NCI-H1436 (cell line): ENCODE results near the gene FAM169A.
"Not testable (repeated sequence)": the region's sequence is repeated elsewhere in the genome, so short reads cannot be mapped to it uniquely, and the experiment has no call there.

Experiments used
- DNase-seq: peaks from one replicate; lab custom pipeline; 2025; lab: John Stamatoyannopoulos, UW

Gene FAM169A

GRCh38 chr5:74870299-74871067, 4.3 kb upstream of the FAM169A start:
- DNase-seq: no peak

GRCh38 chr5:74869414-74869813, 3.2 kb upstream of the FAM169A start:
- not testable (repeated sequence) for DNase-seq

GRCh38 chr5:74866596-74867162, 492 bp upstream of the FAM169A start:
- no peak for DNase-seq

GRCh38 chr5:74865256-74865803, 857 bp downstream of the FAM169A start:
- no peak for DNase-seq

- DNase-seq: no peak
Observed at GRCh38 chr5:74864823-74865222, 1.4 kb downstream of the FAM169A start.

- no peak for DNase-seq
Observed at GRCh38 chr5:74863726-74864125, 2.5 kb downstream of the FAM169A start.

GRCh38 chr5:74862221-74862620, 4.0 kb downstream of the FAM169A start:
- DNase-seq: no peak

- not testable (repeated sequence) for DNase-seq
Observed at GRCh38 chr5:74856975-74857374, 9.2 kb downstream of the FAM169A start.

- no peak for DNase-seq
Observed at GRCh38 chr5:74853256-74853655, 12.9 kb downstream of the FAM169A start.

- DNase-seq: no peak
Observed at GRCh38 chr5:74851684-74852353, 14.4 kb downstream of the FAM169A start.

GRCh38 chr5:74850789-74851425, 15.3 kb downstream of the FAM169A start:
- DNase-seq: no peak

GRCh38 chr5:74850030-74850429, 16.2 kb downstream of the FAM169A start:
- no peak for DNase-seq

GRCh38 chr5:74848553-74849025, 17.6 kb downstream of the FAM169A start:
- no peak for DNase-seq

- DNase-seq: no peak
Observed at GRCh38 chr5:74839229-74839628, 27.0 kb downstream of the FAM169A start.

GRCh38 chr5:74838262-74838661, 27.9 kb downstream of the FAM169A start:
- no peak for DNase-seq

- DNase-seq: no peak
Observed at GRCh38 chr5:74837115-74837514, 29.1 kb downstream of the FAM169A start.

GRCh38 chr5:74833537-74834266, 32.5 kb downstream of the FAM169A start:
- DNase-seq: no peak

- DNase-seq: no peak
Observed at GRCh38 chr5:74829413-74829812, 36.8 kb downstream of the FAM169A start.

GRCh38 chr5:74822288-74822687, 43.9 kb downstream of the FAM169A start:
- no peak for DNase-seq

GRCh38 chr5:74816875-74817274, 49.3 kb downstream of the FAM169A start:
- DNase-seq: no peak

GRCh38 chr5:74810915-74811314, 55.3 kb downstream of the FAM169A start:
- DNase-seq: no peak

GRCh38 chr5:74801941-74802340, 64.2 kb downstream of the FAM169A start:
- DNase-seq: no peak
